HL-60/S4 (cell line): Measurements from ENCODE around the gene RAX2.
"Not testable (repeated sequence)": the region's sequence is repeated elsewhere in the genome, so short reads cannot be mapped to it uniquely, and the experiment has no call there.

Source experiments
- in situ Hi-C: fragments of 300-500 bp; cut with MboI; formaldehyde crosslinking; loops from 2 replicates; pipeline ENCODE4 v1.14.3; 2022; ENCODE audit warnings: low sequenced_read_pairs

Gene RAX2

DNA sequence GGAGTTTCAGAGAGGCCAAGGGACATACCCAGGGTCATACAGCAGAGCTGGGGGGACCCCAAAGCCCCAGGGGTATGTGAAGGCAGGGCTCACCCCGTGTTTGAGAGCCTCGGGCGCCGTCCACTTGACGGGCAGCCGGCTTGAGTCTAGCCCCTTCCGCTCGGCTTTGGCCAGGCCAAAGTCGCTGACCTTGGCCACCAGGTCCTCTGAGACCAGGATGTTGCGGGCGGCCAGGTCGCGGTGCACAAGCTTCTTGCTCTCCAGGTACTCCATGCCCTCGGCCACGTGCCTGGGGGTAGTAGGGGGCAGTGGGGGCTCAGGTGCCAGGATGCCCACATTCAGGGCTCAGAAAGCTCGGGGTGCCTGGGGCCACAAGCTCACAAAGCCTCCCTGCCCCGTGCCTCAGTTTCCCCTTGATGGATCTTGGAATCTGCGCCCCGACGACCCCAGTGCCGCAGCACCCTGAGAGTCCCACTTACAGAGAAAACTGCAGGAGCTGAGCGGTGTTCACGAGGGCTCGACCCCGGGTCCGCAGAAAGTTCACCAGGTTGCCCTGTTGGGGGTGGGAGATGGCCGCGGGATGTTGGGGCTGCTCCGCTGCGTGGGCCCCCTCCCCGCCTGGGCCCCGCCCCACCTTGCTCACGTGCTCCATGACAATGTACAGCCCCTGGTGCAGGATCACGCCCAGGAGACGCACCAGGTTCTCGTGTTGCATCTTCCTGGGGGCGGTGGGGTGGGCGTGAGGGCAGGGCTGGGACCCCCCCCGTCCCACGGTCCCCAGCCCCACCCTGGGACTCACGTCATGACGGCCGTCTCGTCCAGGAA, 7.1 kb upstream of the RAX2 start:
- in situ Hi-C loops = no loop called here

DNA sequence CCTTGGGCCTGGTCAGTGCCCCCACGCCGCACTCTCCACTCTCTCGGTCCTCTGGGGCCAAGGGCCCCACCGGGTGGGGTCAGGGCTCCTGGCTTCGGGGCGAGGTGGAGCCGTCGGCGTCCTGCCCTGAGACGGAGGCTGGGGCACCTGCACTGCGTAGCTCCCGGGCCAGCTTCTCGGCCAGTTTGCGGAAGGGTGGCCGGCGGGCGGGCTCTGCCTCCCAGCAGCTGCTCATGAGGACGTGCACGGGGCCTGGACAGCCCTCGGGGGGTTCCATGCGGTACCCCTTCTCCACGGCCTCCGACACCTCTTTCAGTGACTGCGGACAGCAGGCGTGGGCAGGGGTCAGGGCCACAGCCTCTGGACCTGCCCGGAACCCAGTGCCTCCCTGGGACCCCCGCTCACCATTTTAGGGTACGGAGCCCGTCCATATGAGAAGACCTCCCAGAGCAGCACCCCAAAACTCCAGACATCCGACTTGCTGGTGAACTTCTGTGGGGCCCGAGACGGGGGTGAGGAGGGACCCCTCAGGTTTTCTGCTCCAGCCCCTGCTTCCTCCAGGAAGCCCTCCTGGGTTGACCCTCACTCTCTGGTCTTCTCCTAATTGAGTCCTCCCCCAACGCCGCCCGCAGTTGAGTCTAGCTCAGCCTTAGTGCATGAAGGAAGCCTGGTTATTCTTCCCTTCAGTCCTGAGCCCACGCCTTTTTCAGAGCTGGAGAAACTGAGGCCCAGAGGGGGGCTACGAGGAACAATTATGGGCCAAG, 6.3 kb upstream of the RAX2 start:
- in situ Hi-C loops = no loop called here

DNA sequence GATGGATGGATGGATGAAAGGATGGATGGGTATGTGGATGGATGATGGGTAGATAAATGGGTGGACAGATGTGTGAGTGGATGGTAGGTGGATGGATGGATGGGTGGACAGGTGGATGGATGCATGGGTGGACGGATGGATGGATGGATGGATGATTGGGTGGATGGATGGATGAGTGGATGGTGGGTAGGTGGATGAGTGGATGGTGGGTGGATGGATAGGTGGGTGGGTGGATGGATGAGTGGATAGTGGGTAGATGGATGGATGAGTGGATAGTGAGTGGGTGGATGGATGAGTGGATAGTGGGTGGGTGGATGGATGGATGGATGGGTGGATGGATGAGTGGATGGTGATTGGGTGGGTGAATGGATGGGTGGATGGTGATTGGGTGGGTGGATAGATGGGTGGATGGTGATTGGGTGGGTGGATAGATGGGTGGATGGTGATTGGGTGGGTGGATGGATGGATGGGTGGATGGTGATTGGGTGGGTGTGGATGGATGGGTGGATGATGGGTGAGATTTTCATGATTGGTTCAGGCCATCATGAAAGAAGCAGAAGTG, 4.5 kb upstream of the RAX2 start:
- in situ Hi-C loops = no loop called here

DNA sequence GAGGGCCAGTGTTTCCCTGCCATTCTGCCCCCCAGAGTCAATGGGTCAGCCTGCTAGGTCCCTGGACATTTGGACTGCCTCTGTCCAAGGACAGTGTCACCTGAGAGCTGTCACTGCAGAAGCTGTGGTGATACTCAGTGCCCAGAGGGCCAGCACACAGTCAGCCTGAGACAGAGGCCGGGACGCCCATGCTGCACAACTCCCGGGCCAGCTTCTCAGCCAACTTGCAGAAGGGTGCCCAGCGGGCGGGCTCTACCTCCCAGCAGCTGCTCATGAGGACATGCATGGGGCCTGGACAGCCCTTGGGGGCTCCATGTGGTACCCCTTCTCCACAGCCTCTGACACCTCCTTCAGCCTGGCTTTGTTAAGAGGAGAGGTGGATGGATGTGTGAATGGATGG, 3.8 kb upstream of the RAX2 start:
- in situ Hi-C loops = no loop called here

DNA sequence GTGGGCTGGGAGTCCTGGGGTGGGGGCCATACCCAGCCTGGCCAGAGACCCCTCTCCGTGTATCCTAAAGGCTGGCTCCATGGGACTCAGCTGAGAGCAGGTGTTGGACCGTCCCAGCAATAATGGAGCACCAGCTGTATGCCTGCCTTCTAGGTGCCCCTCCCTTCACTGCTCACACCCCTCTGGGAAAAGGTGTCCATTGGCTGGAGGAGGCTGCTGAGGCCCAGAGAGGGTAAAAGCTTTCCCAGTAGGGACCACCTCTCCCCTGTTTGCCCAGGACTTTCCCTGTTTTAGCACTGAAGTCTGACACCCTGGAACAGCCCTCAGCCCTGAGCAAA, 3.3 kb upstream of the RAX2 start:
- in situ Hi-C loops = no loop called here

DNA sequence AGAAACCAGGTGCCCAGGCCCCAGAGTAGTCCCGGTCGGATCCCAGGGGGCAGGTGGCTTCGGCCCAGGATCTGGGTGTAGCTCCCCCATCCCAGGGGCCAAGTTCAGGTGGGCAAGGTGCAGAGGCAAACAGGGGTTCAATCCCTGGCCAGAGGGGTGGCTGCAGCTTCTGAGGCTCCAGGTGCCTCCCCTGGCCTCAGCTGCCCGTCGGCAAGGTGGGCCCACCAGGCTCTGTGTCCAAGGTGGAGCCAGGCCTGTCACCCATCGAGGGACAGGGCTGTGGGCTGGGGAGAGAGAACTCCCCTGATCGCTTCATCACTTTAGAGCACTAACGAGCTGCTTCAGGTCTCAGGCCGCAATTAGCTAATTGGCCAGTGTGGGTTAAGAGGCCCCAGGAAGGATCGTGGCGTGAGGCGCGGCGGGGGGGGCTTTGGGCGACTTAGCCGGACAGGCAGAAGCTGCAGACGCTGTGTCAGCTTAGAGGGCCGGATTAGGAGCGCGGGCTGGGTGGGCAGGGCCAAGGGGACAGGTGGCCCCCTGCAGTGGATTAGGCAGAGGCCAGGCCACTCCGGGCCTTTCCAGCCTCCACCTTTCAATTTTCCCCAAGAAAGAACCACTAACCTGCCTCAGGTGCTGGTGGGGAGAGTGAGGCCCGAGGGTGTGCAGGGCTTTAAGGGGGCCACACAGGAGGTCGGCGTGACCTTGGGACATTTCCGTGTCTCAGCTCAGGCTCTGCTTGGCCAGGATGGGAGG, 2.8 kb upstream of the RAX2 start:
- in situ Hi-C loops = no loop called here

DNA sequence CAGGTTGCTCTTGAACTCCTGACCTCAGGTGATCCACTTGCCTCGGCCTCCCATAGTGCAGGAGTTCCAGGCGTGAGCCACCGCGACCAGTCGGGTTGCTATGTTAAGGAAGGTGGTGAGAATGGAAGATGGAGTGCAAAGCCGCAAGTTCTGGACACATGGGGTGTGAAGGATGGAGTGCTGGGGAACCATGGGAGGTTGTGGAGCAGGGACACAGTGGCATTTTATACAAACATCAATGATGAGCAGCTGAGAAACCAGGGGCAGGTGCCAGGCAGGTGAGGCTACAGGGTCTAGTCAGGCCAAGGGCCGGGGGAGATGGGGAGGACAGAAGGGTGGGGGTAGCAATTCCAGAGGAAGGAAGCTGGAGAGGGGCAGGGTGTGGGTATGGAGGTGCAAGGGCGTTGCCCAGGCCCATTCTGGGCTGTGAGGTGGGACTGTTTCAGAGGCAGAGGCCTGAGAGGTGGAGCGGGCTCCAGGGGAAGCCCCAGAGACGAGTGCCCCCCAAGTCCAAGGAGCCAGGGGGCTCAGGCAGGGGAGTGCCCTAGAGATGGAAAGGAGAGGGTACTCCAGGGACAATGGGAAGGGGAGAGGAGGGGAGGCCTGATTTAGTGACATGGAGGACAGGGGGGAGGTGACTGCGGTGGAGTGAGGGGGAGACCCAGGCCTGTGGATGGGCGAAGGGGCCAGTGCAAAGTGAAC, 1.9 kb upstream of the RAX2 start:
- in situ Hi-C loops = no loop called here

DNA sequence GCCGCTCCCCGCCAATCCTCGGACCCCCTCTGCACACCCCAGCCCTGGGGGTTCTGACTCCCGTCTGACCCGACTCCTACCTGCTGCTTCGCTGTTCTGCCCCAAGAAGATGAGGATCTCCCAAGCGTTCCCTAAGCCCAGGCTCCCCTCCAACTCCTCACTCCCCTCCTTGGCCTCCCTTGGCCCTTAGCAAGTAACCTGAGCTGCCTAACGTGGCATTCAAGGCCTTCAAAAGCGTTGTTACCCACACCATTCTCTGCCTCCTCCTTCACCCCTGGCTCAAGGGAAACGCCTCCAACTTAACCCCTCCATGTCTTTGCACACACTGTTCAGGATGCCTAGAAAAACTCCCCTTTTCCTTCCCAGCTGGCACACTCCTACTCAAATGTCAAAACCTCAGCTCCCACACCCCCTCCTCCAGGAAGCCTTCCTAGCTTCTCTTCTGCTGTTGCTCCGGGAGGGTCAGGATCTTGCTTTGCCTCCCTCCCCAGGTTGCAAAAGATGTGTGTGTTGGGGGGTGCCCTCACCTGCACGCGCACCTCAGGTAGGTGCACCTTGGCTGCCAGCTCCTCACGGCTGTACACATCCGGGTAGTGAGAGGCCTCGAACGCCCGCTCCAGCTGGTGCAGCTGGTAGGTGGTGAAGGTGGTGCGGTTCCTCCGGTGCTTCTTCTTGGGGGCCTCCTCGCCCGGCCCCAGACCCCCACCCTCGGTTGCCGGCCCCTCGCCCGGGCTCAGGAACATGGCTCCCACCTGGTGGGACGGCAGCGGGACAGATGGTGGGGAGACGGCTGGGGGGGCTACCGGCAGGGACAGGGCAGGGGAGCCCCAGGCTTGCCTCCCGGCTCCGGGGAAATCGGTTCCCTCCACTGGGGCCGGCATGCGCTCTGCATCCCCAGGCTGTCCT, 775 bp downstream of the RAX2 start:
- in situ Hi-C loops = no loop called here

DNA sequence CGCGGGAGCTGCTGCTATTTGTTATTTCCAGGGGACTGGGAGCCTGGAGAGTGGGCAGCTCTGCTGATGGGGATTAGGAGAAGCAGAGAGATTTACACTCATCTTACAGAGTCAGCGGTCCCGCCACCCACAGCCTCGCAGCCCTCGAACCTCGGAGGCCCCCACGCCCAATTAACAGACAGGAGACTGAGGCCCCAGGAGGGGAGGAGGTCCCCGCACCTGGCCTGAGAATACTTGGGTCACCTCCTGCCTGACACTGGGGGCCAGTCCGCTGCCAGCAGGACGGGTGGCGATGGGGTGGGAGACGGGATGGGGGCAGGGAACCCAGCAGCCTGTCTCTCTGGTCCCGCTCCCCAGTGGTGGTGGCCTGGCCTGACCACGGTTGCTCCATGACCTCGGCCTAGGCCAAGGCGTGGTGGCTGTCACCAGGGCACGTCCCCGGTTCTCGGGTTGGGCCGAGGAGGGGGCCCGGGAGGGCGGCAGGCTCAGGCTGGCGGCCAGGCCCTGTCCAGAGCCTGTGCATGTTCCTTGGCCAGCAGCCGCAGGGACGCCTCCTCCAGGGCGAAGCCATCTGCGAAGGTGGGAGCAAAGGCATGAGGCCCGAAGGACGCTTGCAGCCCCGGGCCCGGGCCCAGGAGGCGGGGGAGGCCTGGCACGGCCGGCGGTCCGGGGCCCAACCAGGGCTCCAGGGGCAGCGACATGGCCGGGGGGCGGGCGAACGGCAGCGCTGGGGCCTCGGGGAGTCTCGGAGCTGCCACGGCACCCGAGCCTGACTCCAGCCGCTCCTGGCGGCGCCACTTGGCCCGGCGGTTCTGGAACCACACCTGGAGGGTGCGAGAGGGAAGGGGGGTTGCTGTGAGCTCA, 1.7 kb downstream of the RAX2 start:
- in situ Hi-C loops = no loop called here

DNA sequence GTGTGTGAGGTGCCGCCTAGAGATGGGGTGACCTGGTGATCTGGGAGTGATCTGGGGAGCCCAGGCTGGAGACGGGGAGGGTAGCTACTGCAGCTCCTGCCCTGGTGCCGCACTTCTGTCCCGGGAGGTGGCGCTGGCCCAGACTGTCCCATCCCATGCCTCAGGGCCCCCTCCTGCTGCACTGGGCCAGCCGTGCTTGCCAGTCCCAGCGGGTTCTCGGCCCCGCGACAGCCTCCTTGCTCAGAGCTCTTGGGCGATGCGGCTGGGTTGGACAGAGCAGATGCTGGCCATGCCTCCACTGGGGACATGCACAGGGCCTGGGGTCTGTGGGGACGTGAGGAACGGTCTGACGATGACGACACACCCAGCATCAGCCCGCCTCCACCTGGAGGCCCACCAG, 2.5 kb downstream of the RAX2 start:
- in situ Hi-C loops = no loop called here

DNA sequence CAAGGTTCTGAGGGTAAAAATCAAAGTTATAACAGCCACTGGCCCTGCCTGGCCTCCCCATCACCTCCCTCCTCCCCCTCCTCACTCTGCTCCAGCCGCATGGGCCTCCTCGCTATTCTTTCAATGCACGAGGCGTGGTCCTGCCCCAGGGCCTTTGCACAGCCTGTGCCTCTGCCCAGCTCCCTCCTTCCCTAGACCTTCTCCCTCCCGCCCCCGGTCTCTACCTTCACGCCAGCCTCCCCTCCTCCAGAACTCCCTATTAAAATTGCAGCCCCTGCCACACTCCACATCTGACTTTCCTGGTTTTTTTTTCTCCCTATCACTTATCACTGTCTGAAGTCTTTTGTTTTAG, 3.3 kb downstream of the RAX2 start:
- in situ Hi-C loops = no loop called here

DNA sequence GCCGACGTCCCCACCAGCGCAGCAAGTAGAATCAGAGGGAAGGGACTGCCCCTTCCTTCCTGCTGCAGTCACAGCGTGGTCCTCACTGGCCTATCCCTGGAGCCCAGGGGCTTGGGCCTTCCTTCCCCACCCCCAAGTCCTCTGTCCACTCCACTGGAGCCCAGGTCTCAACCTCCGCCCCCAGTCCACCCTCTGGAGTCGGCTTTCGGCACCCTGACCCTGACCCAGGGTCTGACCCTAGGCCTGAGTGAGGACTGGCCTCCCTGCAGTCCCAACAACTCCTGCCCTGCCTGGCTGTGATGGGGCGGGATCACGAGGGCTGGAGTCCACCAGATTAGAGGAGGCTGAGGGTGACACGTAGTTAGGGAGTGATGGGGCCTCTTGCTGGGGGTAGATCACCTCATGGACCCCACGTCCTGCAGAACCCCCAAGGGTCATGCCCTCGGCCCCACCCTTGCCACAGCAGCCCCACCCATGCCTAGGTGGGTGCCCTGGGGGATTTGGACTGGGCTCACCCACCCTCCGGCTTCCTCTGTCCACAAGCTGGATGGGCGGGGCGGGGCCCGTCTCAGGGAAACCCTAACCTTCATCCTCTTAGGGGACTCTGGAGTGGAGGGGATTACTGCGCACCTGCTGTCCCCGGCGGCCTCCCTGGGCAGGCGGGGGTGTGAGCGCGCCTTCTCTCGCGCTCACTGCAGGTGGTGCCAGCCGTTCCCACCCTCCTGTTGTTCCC, 3.8 kb downstream of the RAX2 start:
- in situ Hi-C loops = no loop called here

DNA sequence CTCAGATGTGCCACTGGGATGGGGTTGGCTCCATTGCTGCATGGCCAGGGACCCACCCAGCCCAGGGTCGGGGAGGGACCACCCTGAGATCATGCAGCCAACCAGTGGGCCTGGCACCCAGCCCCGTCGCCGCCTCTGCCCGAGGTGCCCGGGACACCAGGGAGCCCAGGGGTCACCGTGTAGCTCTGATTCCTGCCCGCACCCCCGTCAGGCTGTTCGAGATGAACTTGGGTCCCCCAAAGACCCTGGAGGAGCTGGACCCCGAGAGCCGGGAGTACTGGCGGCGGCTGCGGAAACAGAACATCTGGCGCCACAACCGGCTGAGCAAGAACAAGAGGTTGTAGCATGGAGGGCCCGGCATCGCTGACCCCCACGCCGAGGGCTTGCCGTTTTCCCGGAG, 5.0 kb downstream of the RAX2 start:
- in situ Hi-C loops = no loop called here

DNA sequence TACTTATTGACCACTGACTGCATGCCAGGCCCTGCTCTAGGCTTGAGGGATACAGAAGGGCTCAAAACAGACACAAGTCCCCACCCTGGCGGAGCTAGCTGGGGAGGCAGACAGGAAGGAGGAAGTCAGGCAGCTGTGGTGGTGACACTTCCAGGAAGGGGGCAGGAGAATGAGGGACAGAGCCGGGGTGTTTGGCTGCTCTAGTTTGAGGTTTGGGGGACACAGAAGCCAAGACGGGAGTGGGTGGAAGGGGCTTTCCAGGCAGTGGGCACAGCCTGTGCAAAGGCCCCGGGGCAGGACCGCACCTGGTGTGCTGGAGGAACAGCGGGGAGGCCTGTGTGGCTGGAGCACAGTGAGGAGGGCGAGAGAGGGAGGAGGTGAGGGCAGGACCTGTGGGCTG, 5.5 kb downstream of the RAX2 start:
- in situ Hi-C loops = no loop called here

DNA sequence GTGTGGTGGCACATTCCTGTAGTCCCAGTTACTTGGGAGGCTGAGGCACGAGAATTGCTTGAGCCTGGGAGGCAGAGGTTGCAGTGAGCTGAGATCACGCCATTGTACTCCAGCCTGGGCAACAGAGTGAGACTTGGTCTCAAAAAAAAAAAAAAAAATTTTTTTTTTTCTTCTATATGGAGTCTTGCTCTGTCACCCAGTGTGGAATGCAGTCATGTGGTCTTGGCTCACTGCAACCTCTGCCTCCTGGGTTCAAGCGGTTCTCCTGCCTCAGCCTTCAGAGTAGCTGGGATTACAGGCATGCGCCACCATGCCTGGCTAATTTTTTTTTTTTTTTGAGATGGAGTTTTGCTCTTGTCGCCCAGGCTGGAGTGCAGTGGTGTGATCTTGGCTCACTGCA, 6.3 kb downstream of the RAX2 start:
- in situ Hi-C loops = not testable (repeated sequence)

DNA sequence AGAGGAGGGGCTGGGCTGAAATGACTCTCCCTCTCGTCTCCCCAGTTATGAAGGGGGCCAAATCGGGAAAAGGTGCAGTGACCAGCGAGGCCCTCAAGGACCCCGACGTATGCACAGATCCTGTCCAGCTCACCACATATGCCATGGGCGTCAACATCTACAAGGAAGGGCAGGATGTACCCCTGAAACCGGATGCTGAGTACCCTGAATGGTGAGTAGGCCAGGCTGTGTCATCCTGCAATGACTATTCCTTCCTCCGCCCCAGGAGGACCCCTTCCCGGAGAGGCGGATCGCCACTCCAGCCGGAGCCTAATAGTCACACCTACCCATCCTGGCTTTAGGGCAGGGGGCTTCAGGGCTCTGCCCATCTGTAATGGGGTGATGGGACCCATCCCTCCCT, 6.9 kb downstream of the RAX2 start:
- in situ Hi-C loops = no loop called here

DNA sequence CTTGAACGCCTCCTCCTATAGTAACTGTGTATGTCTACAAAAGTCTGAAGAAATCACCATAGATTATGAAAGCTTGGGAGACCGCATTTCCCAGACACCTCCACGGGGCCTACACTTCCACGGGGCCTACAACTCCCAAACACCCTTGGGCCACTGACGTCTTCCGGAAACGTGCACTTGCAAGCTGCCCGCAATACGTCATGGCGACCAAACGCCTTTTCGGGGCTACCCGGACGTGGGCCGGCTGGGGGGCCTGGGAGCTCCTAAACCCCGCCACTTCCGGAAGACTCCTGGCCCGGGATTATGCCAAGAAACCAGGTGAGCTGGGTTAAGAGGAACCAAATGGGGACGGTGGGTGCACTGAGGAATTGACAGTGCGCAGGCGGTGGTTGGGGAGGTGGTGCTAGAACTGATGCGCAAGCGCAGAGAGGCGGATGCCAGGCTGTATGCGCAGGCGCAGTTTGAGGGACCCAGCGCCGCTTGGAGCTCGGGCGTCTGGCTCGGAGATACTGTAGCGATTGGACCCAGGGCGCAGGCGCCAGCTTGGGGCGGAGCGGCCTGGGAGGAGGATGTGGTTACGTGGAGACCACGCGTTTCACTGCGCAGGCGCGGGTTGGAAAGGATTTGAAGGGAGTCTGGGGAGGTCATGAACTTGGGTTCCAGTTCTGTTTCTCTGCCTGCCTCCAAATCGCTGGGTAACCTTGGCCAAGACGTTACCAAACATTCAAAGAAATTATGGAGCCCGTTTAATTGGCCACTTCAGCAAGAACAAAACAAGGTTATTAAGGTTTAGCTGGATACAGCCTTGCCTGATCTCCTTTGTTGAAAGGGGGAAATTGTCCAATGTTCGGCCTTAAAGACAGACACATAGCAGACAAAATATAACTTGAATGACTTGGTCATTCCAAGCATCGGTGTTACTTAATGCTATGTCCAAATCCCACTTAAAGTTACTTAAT, 9.2 kb downstream of the RAX2 start, which contains the start of gene MRPL54:
Gene MRPL54, plus strand, starts transcription at position 182 of the 959 bp plus-strand sequence. Its CDS starts 19 bp downstream, at position 201.
- in situ Hi-C loops = no loop called here
